Neuronal stem cell (in vitro differentiated cells): Measurements from ENCODE around the gene SLC38A1.

ENCODE experiments used
- DNase-seq: peaks from one replicate; pipeline ENCODE4 v3.0.0-alpha.2; 2013; ENCODE audit warnings: low spot score
- H2AFZ ChIP-seq: one replicate; pipeline ENCODE4 v1.6.1; 2013; ENCODE audit warnings: mild to moderate bottlenecking, low read length, inconsistent platforms
- H2AK5ac ChIP-seq: 2 replicates; pipeline ENCODE4 v1.6.1; 2013; ENCODE audit warnings: low read depth, mild to moderate bottlenecking, inconsistent platforms, low read length, moderate library complexity, mixed read lengths
- H2BK120ac ChIP-seq: 2 replicates; pipeline ENCODE4 v1.6.1; 2013; ENCODE audit warnings: low read depth, mild to moderate bottlenecking, inconsistent platforms, low read length, moderate library complexity, mixed read lengths
- H2BK12ac ChIP-seq: one replicate; pipeline ENCODE4 v1.6.1; 2013; ENCODE audit warnings: low read length, inconsistent platforms
- H2BK15ac ChIP-seq: 2 replicates; pipeline ENCODE4 v1.6.1; 2013; ENCODE audit warnings: mild to moderate bottlenecking, low read length, inconsistent platforms, mixed read lengths
- H2BK5ac ChIP-seq: one replicate; pipeline ENCODE4 v1.6.1; 2013; ENCODE audit warnings: inconsistent platforms, mild to moderate bottlenecking, low read length, moderate library complexity
- H3K14ac ChIP-seq: one replicate; pipeline ENCODE4 v1.6.1; 2013; ENCODE audit warnings: low read length, inconsistent platforms
- H3K18ac ChIP-seq: 2 replicates; pipeline ENCODE4 v1.6.1; 2013; ENCODE audit warnings: low read length, inconsistent platforms
- H3K23ac ChIP-seq: 2 replicates; pipeline ENCODE4 v1.6.1; 2013; ENCODE audit warnings: low read depth, mild to moderate bottlenecking, mixed read lengths, low read length, inconsistent platforms; ENCODE audit not compliant: poor library complexity
- H3K27ac ChIP-seq: replicated peaks from 3 replicates; pipeline ENCODE4 v1.5.1; 2013; ENCODE audit warnings: low read length, inconsistent platforms
- H3K27me3 ChIP-seq, 3 experiments: 2 replicates each; pipeline ENCODE4 v1.6.1; 2013; ENCODE audit warnings: low read length in 3 of 3, mild to moderate bottlenecking in 2 of 3, inconsistent platforms in 1 of 3, low read depth in 1 of 3, mixed read lengths in 1 of 3, moderate library complexity in 1 of 3; ENCODE audit not compliant: control insufficient read depth in 3 of 3, insufficient read depth in 3 of 3
- H3K36me3 ChIP-seq, 2 donors: replicated peaks in 1 of 2; 2 replicates each; pipeline ENCODE4 v1.6.1; 2013; ENCODE audit warnings: low read length in 2 of 2; ENCODE audit not compliant: control insufficient read depth in 2 of 2, insufficient read depth in 2 of 2
- H3K4ac ChIP-seq: 2 replicates; pipeline ENCODE4 v1.6.1; 2013; ENCODE audit warnings: inconsistent platforms, mild to moderate bottlenecking, low read length, moderate library complexity
- H3K4me1 ChIP-seq, 2 donors: 1 replicate in 1 of 2; 2 replicates in 1 of 2; pipeline ENCODE4 v1.6.1; 2013; ENCODE audit warnings: low read length in 2 of 2, low read depth in 1 of 2; ENCODE audit not compliant: control insufficient read depth in 2 of 2, insufficient read depth in 1 of 2
- H3K4me2 ChIP-seq: one replicate; pipeline ENCODE4 v1.6.1; 2013; ENCODE audit warnings: mild to moderate bottlenecking, low read length, inconsistent platforms; ENCODE audit not compliant: insufficient read depth, poor library complexity, severe bottlenecking
- H3K4me3 ChIP-seq, 2 donors: 2 replicates each; pipeline ENCODE4 v1.5.1; 2013; ENCODE audit warnings: low read length in 2 of 2, mild to moderate bottlenecking in 2 of 2, inconsistent platforms in 1 of 2, moderate library complexity in 1 of 2
- H3K79me1 ChIP-seq: one replicate; pipeline ENCODE4 v1.6.1; 2013; ENCODE audit warnings: low read depth, mild to moderate bottlenecking, inconsistent platforms, low read length, moderate library complexity
- H3K9ac ChIP-seq: one replicate; pipeline ENCODE4 v1.6.1; 2013; ENCODE audit warnings: mild to moderate bottlenecking, low read depth, low read length, inconsistent platforms; ENCODE audit not compliant: poor library complexity
- H3K9me3 ChIP-seq, 2 donors: replicated peaks in 1 of 2; 2 replicates each; pipeline versions ENCODE3 to v1.6.1; 2013; ENCODE audit warnings: low read length in 2 of 2, mild to moderate bottlenecking in 2 of 2, inconsistent platforms in 1 of 2, low read depth in 1 of 2, mixed read lengths in 1 of 2, moderate library complexity in 1 of 2; ENCODE audit not compliant: control insufficient read depth in 2 of 2, insufficient read depth in 1 of 2
- H4K8ac ChIP-seq: one replicate; pipeline ENCODE4 v1.6.1; 2013; ENCODE audit warnings: low read depth, mild to moderate bottlenecking, inconsistent platforms, low read length, moderate library complexity
- H4K91ac ChIP-seq: one replicate; pipeline ENCODE4 v1.6.1; 2013; ENCODE audit warnings: low read length, low read depth, mild to moderate bottlenecking, inconsistent platforms; ENCODE audit not compliant: poor library complexity
- WGBS, 2 donors: extraction: QIAGEN DNeasy Blood & Tissue Kit; methylation state at CpG; one replicate each; pipeline ENCODE4 v1.1.7; 2013; ENCODE audit warnings: missing lambda C conversion rate in 2 of 2, mixed read lengths in 1 of 2; ENCODE audit not compliant: insufficient read length in 2 of 2, insufficient replicate concordance in 1 of 2; ENCODE audit errors: extremely low coverage in 2 of 2; 5-methylcytosine and 5-hydroxymethylcytosine counted together

SLC38A1 gene

DNA sequence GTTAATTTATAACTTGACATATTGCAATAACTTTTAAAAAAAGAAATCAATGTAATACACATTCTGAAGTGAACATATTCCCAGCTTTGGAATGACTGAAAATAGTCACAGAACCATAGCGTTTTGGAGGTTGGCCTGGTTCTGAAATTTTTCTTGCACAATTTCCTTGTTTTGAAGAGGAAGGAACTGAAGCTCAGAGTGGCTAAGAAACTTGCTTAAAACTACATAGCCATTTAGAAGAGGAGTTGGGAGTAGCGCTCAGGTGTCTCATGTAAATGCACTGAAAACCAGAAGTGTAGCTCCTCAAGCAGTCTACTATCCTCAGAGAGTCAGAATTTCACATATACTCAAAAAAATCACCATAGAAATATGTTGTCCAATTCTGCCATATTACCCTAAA, 41.2 kb downstream of the SLC38A1 start:
- Histone ChIP-seq H3K4me2 (no peak overlapping the region), H4K91ac (no peak overlapping the region), H3K27me3 (no peaks in the 10 kb centered on the region), H3K4ac (no peak overlapping the region), H3K23ac (no peak overlapping the region), H2BK12ac (no peak overlapping the region), H3K18ac (no peak overlapping the region), H3K27ac (no peak overlapping the region), H2AK5ac (no peak overlapping the region), H3K4me3 (no peak overlapping the region), H3K36me3 (peaks cover 16 to 96% of the 10 kb centered on the region in 2 donors), H3K9me3 (no peaks in the 10 kb centered on the region), H2BK15ac (no peak overlapping the region), H3K14ac (no peak overlapping the region), H2AFZ (no peak overlapping the region), H3K79me1 (no peaks in the 10 kb centered on the region), H2BK5ac (no peak overlapping the region), H2BK120ac (no peak overlapping the region), H3K9ac (no peak overlapping the region), H3K4me1 (no peaks in the 10 kb centered on the region), H4K8ac (no peak overlapping the region)
- WGBS, 2 donors: no CpG with 5 or more reads among the region's 2 CpGs
- DNase-seq: no peak

- DNase-seq: no peak
- Histone ChIP-seq H2BK5ac (no peak overlapping the region), H3K18ac (no peak overlapping the region), H3K14ac (no peak overlapping the region), H2AK5ac (no peak overlapping the region), H3K79me1 (no peaks in the 10 kb centered on the region), H3K23ac (no peak overlapping the region), H3K4ac (no peak overlapping the region), H3K4me3 (no peak overlapping the region), H4K91ac (no peak overlapping the region), H3K36me3 (peaks cover 19 to 97% of the 10 kb centered on the region in 2 donors), H3K27ac (no peak overlapping the region), H3K9me3 (no peaks in the 10 kb centered on the region), H3K27me3 (no peaks in the 10 kb centered on the region), H3K9ac (no peak overlapping the region), H3K4me1 (peaks cover 0 to 1% of the 10 kb centered on the region in 2 donors), H2BK12ac (no peak overlapping the region), H3K4me2 (no peak overlapping the region), H2BK15ac (no peak overlapping the region), H2BK120ac (no peak overlapping the region), H4K8ac (no peak overlapping the region), H2AFZ (no peak overlapping the region)
- WGBS, 2 donors: no CpG with 5 or more reads among the region's 1 CpG
Measured at GRCh38 chr12:46224386-46224785, 44.5 kb downstream of the SLC38A1 start.

- no CpG with 5 or more reads among the region's 5 CpGs for WGBS, 2 donors
- Histone ChIP-seq H2AK5ac (no peak overlapping the region), H3K9ac (no peak overlapping the region), H3K4me1 (peaks cover 0 to 1% of the 10 kb centered on the region in 2 donors), H3K27me3 (no peaks in the 10 kb centered on the region), H3K36me3 (peaks cover 19 to 96% of the 10 kb centered on the region in 2 donors), H3K9me3 (no peaks in the 10 kb centered on the region), H2BK12ac (no peak overlapping the region), H3K79me1 (no peaks in the 10 kb centered on the region), H2BK5ac (no peak overlapping the region), H2AFZ (no peak overlapping the region), H2BK15ac (no peak overlapping the region), H4K8ac (no peak overlapping the region), H3K18ac (no peak overlapping the region), H3K14ac (no peak overlapping the region), H2BK120ac (no peak overlapping the region), H3K23ac (no peak overlapping the region), H3K4ac (no peak overlapping the region), H3K27ac (no peak overlapping the region), H3K4me2 (no peak overlapping the region), H3K4me3 (no peak overlapping the region), H4K91ac (no peak overlapping the region)
- DNase-seq: no peak
Measured at GRCh38 chr12:46223047-46223446, 45.8 kb downstream of the SLC38A1 start.

GRCh38 chr12:46222636-46223035, 46.2 kb downstream of the SLC38A1 start:
- Histone ChIP-seq H3K18ac (no peak overlapping the region), H3K23ac (no peak overlapping the region), H2BK12ac (no peak overlapping the region), H3K27ac (no peak overlapping the region), H2BK5ac (no peak overlapping the region), H3K4ac (no peak overlapping the region), H3K14ac (no peak overlapping the region), H3K9me3 (no peaks in the 10 kb centered on the region), H2BK120ac (no peak overlapping the region), H2AFZ (no peak overlapping the region), H2AK5ac (no peak overlapping the region), H3K9ac (no peak overlapping the region), H3K4me2 (no peak overlapping the region), H4K8ac (no peak overlapping the region), H3K4me3 (no peak overlapping the region), H3K79me1 (no peaks in the 10 kb centered on the region), H2BK15ac (no peak overlapping the region), H3K4me1 (peaks cover 0 to 1% of the 10 kb centered on the region in 2 donors), H3K36me3 (peaks cover 16 to 96% of the 10 kb centered on the region in 2 donors), H4K91ac (no peak overlapping the region), H3K27me3 (no peaks in the 10 kb centered on the region)
- DNase-seq: no peak
- no CpG with 5 or more reads among the region's 1 CpG for WGBS, 2 donors
